Measurements from ENCODE around the gene EYA2. TPM values are rescaled to one million over a fixed set of nuclear protein-coding genes. Genes with fewer than 3 reads are reported as not detected.

The EYA2 gene
- total and polyA plus RNA-seq, 2 donors from 2014 or later, result 2.6 to 7.9 TPM

DNA sequence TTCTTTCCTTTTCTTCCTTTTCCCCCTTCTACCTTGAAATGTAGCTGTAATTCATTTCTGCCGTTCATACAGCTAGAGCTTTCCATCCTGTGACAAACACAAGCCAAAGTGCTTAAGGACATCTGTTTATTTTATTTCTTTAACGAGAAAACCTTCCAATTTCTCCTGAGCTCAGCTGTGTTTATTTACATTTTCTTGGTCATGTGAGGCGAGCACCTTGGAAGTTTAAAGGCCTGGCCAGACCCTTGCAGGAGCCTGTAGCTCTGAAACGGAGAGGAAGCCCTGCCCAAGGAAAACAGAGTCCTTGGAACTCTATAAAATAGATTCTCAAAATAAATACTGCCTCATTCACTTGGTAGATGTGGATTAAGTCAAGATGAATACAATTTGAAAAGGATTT, 223.1 kb downstream of the EYA2 start:
- FAIRE-seq, result no peak
- no peak overlapping the region for H3K9ac ChIP-seq (ENCODE audit: low read length in 3 of 3)
- TF ChIP-seq CTCF (IDR thresholded peaks at IDR 0.05; ENCODE audit: borderline replicate concordance, extremely low read depth, insufficient read depth), result no peak
- peak in 2 of 5 donors; percentile 43 to 58 for DNase-seq
- no peaks in the 10 kb centered on the region for H3K27me3 ChIP-seq (ENCODE audit: control insufficient read depth, insufficient read depth, low read length)
- H3K4me1 ChIP-seq (ENCODE audit: control insufficient read depth in 2 of 3, insufficient read depth in 2 of 3, low read depth in 1 of 3, low read length in 3 of 3), result no peaks in the 10 kb centered on the region
- H3K4me3 ChIP-seq (ENCODE audit: low read length in 3 of 3), result no peak overlapping the region
- no peaks in the 10 kb centered on the region for H3K36me3 ChIP-seq (ENCODE audit: control insufficient read depth in 2 of 3, insufficient read depth in 3 of 3, low read length in 3 of 3)
- H3K27ac ChIP-seq (ENCODE audit: low read depth in 2 of 2, low read length in 2 of 2), result no peak overlapping the region
- H3K9me3 ChIP-seq (ENCODE audit: control insufficient read depth in 2 of 3, insufficient read depth in 1 of 3, low read length in 3 of 3), result no peaks in the 10 kb centered on the region
- intact Hi-C loops (cut with DNase I), result no loop called here

DNA sequence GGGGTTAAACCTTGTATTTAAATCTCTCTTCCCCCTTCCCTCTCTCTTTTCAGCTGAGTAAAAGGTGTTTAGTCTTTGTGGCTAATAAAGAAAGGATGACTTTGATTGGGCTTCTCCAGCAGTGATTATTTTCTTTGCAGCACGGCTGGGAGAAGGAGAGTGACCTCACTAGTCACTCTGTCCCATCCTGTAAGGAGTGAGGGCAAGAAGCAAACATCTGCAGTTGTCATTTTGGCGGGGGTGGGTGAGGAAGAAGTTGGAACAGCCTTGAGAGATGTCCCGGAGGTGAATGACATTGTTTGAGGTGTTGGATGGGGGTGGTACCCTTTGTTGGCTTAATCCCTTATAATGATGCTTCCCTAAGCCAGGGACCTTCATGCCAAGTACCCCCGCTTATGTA, 223.6 kb downstream of the EYA2 start:
- Histone ChIP-seq H3K27me3 (ENCODE audit: control insufficient read depth, insufficient read depth, low read length) (no peaks in the 10 kb centered on the region), H3K9me3 (ENCODE audit: control insufficient read depth in 2 of 3, insufficient read depth in 1 of 3, low read length in 3 of 3) (no peaks in the 10 kb centered on the region), H3K9ac (ENCODE audit: low read length in 3 of 3) (no peak overlapping the region), H3K4me3 (ENCODE audit: low read length in 3 of 3) (no peak overlapping the region), H3K36me3 (ENCODE audit: control insufficient read depth in 2 of 3, insufficient read depth in 3 of 3, low read length in 3 of 3) (no peaks in the 10 kb centered on the region), H3K27ac (ENCODE audit: low read depth in 2 of 2, low read length in 2 of 2) (no peak overlapping the region), H3K4me1 (ENCODE audit: control insufficient read depth in 2 of 3, insufficient read depth in 2 of 3, low read depth in 1 of 3, low read length in 3 of 3) (no peaks in the 10 kb centered on the region)
- DNase-seq (peak in 2 of 5 donors; percentile 21 to 49), FAIRE-seq (no peak)
- intact Hi-C loops (cut with DNase I), result no loop called here
- no peak for TF ChIP-seq CTCF (IDR thresholded peaks at IDR 0.05; ENCODE audit: borderline replicate concordance, extremely low read depth, insufficient read depth)

DNA sequence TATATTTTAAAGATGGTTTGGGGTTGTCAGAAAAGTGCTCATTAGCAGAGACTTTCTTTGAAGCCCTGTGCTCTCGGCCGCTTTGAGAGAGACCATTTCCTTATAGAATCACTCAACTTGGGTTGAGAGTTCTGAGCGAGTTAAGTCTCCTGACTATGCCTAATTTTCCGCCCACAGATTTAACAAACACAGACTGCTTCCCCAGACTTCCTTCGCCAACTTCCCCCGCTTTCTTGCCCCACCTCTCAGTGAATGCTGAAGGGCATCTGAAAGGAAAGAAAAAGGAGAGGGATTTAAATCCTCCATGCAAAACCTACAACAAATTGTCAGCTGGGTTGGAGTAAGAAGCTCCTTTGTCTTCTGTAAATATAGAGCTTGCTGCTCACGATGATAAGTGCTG, 224.0 kb downstream of the EYA2 start:
- Histone ChIP-seq H3K4me1 (ENCODE audit: control insufficient read depth in 2 of 3, insufficient read depth in 2 of 3, low read depth in 1 of 3, low read length in 3 of 3) (no peaks in the 10 kb centered on the region), H3K4me3 (ENCODE audit: low read length in 3 of 3) (no peak overlapping the region), H3K27me3 (ENCODE audit: control insufficient read depth, insufficient read depth, low read length) (no peaks in the 10 kb centered on the region), H3K27ac (ENCODE audit: low read depth in 2 of 2, low read length in 2 of 2) (no peak overlapping the region), H3K36me3 (ENCODE audit: control insufficient read depth in 2 of 3, insufficient read depth in 3 of 3, low read length in 3 of 3) (no peaks in the 10 kb centered on the region), H3K9ac (ENCODE audit: low read length in 3 of 3) (no peak overlapping the region), H3K9me3 (ENCODE audit: control insufficient read depth in 2 of 3, insufficient read depth in 1 of 3, low read length in 3 of 3) (no peaks in the 10 kb centered on the region)
- FAIRE-seq, result no peak
- intact Hi-C loops (cut with DNase I), result no loop called here
- no peak for TF ChIP-seq CTCF (IDR thresholded peaks at IDR 0.05; ENCODE audit: borderline replicate concordance, extremely low read depth, insufficient read depth)
- no peak for DNase-seq

GRCh38 chr20:47120346-47120936, 225.8 kb downstream of the EYA2 start:
- Histone ChIP-seq H3K4me3 (ENCODE audit: low read length in 3 of 3) (no peak overlapping the region), H3K9me3 (ENCODE audit: control insufficient read depth in 2 of 3, insufficient read depth in 1 of 3, low read length in 3 of 3) (no peaks in the 10 kb centered on the region), H3K4me1 (ENCODE audit: control insufficient read depth in 2 of 3, insufficient read depth in 2 of 3, low read depth in 1 of 3, low read length in 3 of 3) (peaks cover 0 to 3% (median 0%) of the 10 kb centered on the region in 3 donors), H3K27ac (ENCODE audit: low read depth in 2 of 2, low read length in 2 of 2) (no peak overlapping the region), H3K36me3 (ENCODE audit: control insufficient read depth in 2 of 3, insufficient read depth in 3 of 3, low read length in 3 of 3) (no peaks in the 10 kb centered on the region), H3K9ac (ENCODE audit: low read length in 3 of 3) (no peak overlapping the region), H3K27me3 (ENCODE audit: control insufficient read depth, insufficient read depth, low read length) (no peaks in the 10 kb centered on the region)
- peak in 1 of 5 donors; percentile 64 for DNase-seq
- no peak for FAIRE-seq
- TF ChIP-seq CTCF (IDR thresholded peaks at IDR 0.05; ENCODE audit: borderline replicate concordance, extremely low read depth, insufficient read depth), result no peak
- intact Hi-C loops (cut with DNase I), result no loop called here

Data from kidney (tissue), 14 donors.